HepG2 (cell line): ENCODE results near the gene CSF3R. TPM values are rescaled to one million over a fixed set of nuclear protein-coding genes. Genes with fewer than 3 reads are reported as not detected.
A peak's percentile ranks its signal among the peaks of the same experiment; 100 is the strongest.

Source experiments
- ARNTL ChIP-seq: sonication (generic); formaldehyde crosslinking; IDR thresholded peaks from 2 replicates; pipeline ENCODE4 v1.4.0; 2020; ENCODE audit warnings: mild to moderate bottlenecking, missing genetic modification reagents
- DRAP1 ChIP-seq: IDR thresholded peaks from 2 replicates; pipeline ENCODE4 v1.6.1; 2016; ENCODE audit warnings: missing genetic modification reagents, missing compliant biosample characterization
- FOXP4 ChIP-seq: sonication (generic); formaldehyde crosslinking; IDR thresholded peaks from 2 replicates; pipeline ENCODE4 v1.4.0; 2020; ENCODE audit warnings: missing genetic modification reagents
- GATAD1 ChIP-seq: IDR thresholded peaks from 2 replicates; pipeline ENCODE4 v1.6.1; 2016; ENCODE audit warnings: missing genetic modification reagents, missing compliant biosample characterization
- HNF1B ChIP-seq: sonication (generic); formaldehyde crosslinking; IDR thresholded peaks from 2 replicates; pipeline ENCODE4 v1.5.1; 2020; ENCODE audit warnings: mild to moderate bottlenecking, moderate library complexity, missing genetic modification reagents
- MATR3 ChIP-seq: sonication (generic); formaldehyde crosslinking; IDR thresholded peaks from 2 replicates; pipeline ENCODE4 v1.4.0; 2020; ENCODE audit warnings: missing genetic modification reagents
- NFE2L1 ChIP-seq: sonication (generic); formaldehyde crosslinking; IDR thresholded peaks from 2 replicates; pipeline ENCODE4 v1.4.0; 2020; ENCODE audit warnings: missing genetic modification reagents, mild to moderate bottlenecking, borderline replicate concordance
- NFKBIZ ChIP-seq: IDR thresholded peaks from 2 replicates; pipeline ENCODE4 v1.6.1; 2018; ENCODE audit warnings: missing genetic modification reagents, missing compliant biosample characterization
- REST ChIP-seq, 2 experiments: IDR thresholded peaks; 2 replicates each; pipeline ENCODE4 v1.6.1; 2011 to 2012; ENCODE audit warnings: low read length in 2 of 2, borderline replicate concordance in 1 of 2, low read depth in 1 of 2, mild to moderate bottlenecking in 1 of 2, moderate library complexity in 1 of 2
- RNF2 ChIP-seq: fragments of 450-650 bp; conservative IDR thresholded peaks from 2 replicates; pipeline ENCODE4 v1.6.1; 2016; ENCODE audit warnings: low read depth
- SALL1 ChIP-seq: sonication (generic); formaldehyde crosslinking; IDR thresholded peaks from 2 replicates; pipeline ENCODE4 v1.8.0; 2022; ENCODE audit warnings: mild to moderate bottlenecking, missing genetic modification reagents
- SETDB1 ChIP-seq: sonication (generic); formaldehyde crosslinking; IDR thresholded peaks from 2 replicates; pipeline ENCODE4 v1.5.1; 2020; ENCODE audit warnings: missing genetic modification reagents, mild to moderate bottlenecking, borderline replicate concordance
- ZBTB2 ChIP-seq: sonication (generic); formaldehyde crosslinking; IDR thresholded peaks from 2 replicates; pipeline ENCODE4 v1.8.0; 2022; ENCODE audit warnings: low read depth, missing genetic modification reagents
- ZKSCAN8 ChIP-seq: IDR thresholded peaks from 2 replicates; pipeline ENCODE4 v1.6.1; 2016; ENCODE audit warnings: borderline replicate concordance, missing genetic modification reagents, missing compliant biosample characterization
- ZNF543 ChIP-seq: sonication (generic); formaldehyde crosslinking; IDR thresholded peaks from 2 replicates; pipeline ENCODE4 v1.4.0; 2020; ENCODE audit warnings: mild to moderate bottlenecking, missing genetic modification reagents
- ZNF75D ChIP-seq: sonication (generic); formaldehyde crosslinking; IDR thresholded peaks from 2 replicates; pipeline ENCODE4 v1.8.1; 2023; ENCODE audit warnings: missing genetic modification reagents, mild to moderate bottlenecking, borderline replicate concordance
- ZNF766 ChIP-seq: sonication (generic); formaldehyde crosslinking; IDR thresholded peaks from 2 replicates; pipeline ENCODE4 v1.5.0; 2020; ENCODE audit warnings: missing genetic modification reagents, borderline replicate concordance
- ZNF792 ChIP-seq: IDR thresholded peaks from 2 replicates; pipeline ENCODE4 v1.6.1; 2016
- ZNF878 ChIP-seq: sonication (generic); formaldehyde crosslinking; IDR thresholded peaks from 2 replicates; pipeline ENCODE4 v1.8.1; 2023; ENCODE audit warnings: mild to moderate bottlenecking, missing genetic modification reagents, moderate library complexity
- ZSCAN9 ChIP-seq: IDR thresholded peaks from 2 replicates; pipeline ENCODE4 v1.6.1; 2016; ENCODE audit warnings: borderline replicate concordance
- polyA plus RNA-seq, 8 experiments: library from polyadenylated mRNA; depleted of rRNA in 3 of 8; stranded (reverse) in 7 of 8; unstranded in 1 of 8; fragments of >200 nt; fragmentation: Illumina TruSeq in 4 of 8; extraction: Trizol in 4 of 8; gene quantifications; 2 replicates each; pipeline versions ENCODE4 v1.2.1 to v1.2.3, GENCODE V29; 2011 to 2016; ENCODE audit warnings: low read depth in 4 of 8, missing spikeins in 1 of 8, mixed read lengths in 1 of 8; ENCODE audit not compliant: insufficient read depth in 1 of 8
- total RNA-seq, 5 experiments: library from RNA; depleted of rRNA; stranded (reverse); fragments of >200 nt; fragmentation: Illumina TruSeq; extraction: Trizol; gene quantifications; 2 replicates each; pipeline ENCODE4 v1.2.3, GENCODE V29; 2016; ENCODE audit warnings: low read depth in 1 of 5

The CSF3R gene
- total and polyA plus RNA-seq, 2 of the 13 experiments (the other 11 are each of a cell fraction or from before 2014, with no cell fraction given): 11.9 to 28.8 TPM

GRCh38 chr1:36482724-36483388, at the start of gene CSF3R (continued):
- TF ChIP-seq SETDB1 (CRISPR knock-in tag): no peak
- TF ChIP-seq ZNF878 (CRISPR knock-in tag): no peak
- no peak for TF ChIP-seq DRAP1 (CRISPR knock-in tag)
- TF ChIP-seq REST (IDR thresholded peaks at IDR 0.05; ENCODE audit: borderline replicate concordance in 1 of 2, low read depth in 1 of 2, low read length in 2 of 2): no peak
- 0 out of 2 replicates have a peak, but pooled peaks have one; percentile 41 for TF ChIP-seq ZSCAN9 (CRISPR knock-in tag)
- TF ChIP-seq FOXP4 (CRISPR knock-in tag): no peak
- no peak for TF ChIP-seq ZNF543 (CRISPR knock-in tag)
- no peak for TF ChIP-seq ZNF766 (CRISPR knock-in tag)
- TF ChIP-seq MATR3 (CRISPR knock-in tag): no peak
- TF ChIP-seq GATAD1 (CRISPR knock-in tag): no peak
- TF ChIP-seq ZNF75D (CRISPR knock-in tag): no peak
- no peak for TF ChIP-seq NFE2L1 (CRISPR knock-in tag)
- no peak for TF ChIP-seq RNF2
- no peak for TF ChIP-seq ZBTB2 (CRISPR knock-in tag)
- TF ChIP-seq ZKSCAN8: no peak
- 0 out of 2 replicates have a peak, but pooled peaks have one; percentile 29 for TF ChIP-seq NFKBIZ (CRISPR knock-in tag)
- peak; percentile 49 for TF ChIP-seq SALL1 (CRISPR knock-in tag)
- no peak for TF ChIP-seq HNF1B (CRISPR knock-in tag)
- peak; percentile 26; the same call in 1 of the 2 replicates for TF ChIP-seq ZNF792 (CRISPR knock-in tag)
- TF ChIP-seq ARNTL (CRISPR knock-in tag): peak; percentile 30; the same call in 1 of the 2 replicates
